Midbrain (tissue), 1 donor: ENCODE measurements around the gene PHACTR3.
A peak's percentile ranks its signal among the peaks of the same experiment; 100 is the strongest.

Experiments used
- DNase-seq: peaks from one replicate; lab custom pipeline; 2025; lab: John Stamatoyannopoulos, UW

The PHACTR3 gene

DNA sequence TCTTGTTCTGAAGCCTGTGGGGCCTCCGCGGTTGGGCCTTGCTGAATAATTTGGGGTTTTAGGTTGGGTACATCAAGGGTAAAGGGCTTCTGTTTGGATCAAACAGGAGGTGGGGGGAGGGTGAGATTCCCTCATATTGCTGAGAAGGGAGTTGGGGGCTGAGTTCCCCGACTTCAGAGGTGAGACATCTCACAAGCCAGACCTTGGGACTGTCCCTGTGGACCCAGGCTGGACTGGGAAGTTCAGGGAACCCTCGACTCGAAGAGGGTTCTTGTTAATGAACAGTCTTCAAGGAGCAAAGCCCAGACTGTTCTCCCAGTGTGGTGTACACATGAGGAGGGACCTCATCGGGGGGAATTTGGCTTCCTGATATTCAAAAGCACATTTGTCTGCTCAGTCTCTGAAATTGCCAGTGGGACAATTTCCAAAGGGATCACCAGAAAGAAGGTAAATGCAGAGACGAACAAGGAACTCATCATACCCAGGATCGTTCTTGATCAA lies 210.6 kb downstream of the PHACTR3 start:
- DNase-seq: no peak

DNA sequence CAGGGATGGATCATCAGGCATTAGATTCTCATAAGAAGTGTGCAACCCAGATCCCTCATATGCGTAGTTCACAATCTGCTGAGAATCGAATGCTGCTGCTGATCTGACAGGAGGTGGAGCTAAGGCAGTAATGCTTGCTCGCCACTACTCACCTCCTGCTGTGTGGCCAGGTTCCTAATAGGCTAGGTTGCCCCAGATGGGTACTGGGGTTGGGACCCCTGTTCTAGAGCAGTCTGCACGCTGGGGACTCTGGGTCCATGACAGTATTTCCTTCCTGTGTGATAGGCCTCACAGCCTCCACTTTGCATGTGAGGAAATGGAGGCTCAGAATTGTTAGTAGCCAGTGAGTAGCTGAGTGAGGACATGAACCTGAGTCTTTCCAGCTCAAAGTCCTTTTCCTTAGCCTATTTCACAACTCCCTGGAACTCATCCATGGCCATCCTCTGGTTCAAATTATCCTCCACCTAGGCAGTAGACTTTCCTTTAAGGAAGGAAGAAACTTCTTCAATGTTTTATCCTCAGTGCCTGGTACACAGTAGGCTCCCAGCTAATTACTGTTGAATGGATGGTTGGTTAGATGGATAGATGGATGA lies 211.9 kb downstream of the PHACTR3 start:
- no peak for DNase-seq

DNA sequence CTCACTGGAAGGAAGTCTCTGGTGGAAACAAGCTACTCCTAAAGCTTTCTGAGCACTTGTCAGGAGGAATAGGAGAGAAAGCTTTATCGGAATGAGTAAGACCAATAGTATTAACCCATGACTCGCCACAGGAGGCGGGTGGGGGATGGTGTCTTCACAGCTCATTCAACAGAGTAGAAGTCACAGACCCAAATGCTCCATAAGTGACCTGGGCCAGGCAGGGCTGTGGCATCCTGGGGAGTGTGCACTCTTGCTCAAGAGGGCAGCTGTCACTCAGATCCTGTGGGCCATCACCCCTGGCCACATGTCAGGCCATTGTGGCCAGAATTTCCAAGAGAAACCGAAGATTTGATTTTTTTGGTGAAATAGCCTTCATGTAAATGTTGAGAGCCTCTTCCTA lies 213.1 kb downstream of the PHACTR3 start:
- DNase-seq: no peak

DNA sequence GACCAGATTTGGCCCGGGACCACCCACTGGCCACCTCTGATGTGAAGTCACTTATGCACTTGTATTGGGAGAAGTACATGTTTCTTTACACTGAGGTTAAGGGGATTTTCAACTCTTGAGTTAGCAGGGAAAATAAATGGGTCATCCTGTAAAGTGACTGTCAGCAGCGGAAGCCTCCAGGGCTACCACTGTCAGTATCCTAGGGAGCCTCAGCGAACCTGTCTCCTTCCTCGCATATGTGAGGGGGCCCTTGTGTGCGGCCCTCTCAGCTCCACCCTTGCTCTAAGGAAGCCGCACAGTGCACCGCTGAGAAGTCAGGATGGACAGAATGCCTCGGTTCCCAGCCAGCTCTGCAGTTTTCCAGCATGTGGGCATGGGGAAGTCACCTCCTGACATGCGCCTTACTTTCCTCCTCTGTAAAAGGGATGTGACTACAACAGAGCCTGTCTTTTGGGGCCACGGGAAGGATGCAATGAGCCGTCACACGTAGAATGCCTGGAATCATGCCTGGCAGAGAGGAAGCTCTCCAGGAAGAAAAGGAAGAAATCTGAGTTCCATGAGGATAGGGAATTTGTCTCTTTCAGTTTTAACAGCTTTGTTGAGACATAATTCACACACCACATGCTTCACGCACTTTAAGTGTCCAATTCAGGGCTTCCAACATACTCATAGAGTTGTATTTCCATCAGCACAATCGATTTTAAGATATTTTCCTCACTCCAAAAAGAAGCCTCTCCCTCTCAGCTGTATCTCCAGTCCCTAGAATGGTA lies 213.7 kb downstream of the PHACTR3 start:
- no peak for DNase-seq

DNA sequence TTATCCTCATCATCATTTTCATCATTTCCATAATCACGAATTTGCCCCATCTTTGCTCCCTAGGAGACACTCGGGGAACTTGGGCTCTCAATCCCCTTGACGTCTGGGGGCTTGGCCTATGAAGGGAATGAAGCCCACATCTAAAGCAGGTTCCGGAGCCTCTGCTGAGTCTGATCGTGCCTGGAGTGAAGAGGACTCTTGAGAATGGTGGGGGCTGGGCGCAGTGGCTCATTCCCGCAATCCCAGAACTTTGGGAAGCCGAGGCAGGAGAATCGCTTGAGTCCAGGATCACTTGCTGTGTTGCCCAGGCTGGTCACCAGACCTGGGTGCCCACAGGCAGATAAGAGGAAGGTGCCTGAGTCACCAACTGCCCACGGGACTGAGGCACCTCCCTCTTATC lies 214.6 kb downstream of the PHACTR3 start:
- no peak for DNase-seq

DNA sequence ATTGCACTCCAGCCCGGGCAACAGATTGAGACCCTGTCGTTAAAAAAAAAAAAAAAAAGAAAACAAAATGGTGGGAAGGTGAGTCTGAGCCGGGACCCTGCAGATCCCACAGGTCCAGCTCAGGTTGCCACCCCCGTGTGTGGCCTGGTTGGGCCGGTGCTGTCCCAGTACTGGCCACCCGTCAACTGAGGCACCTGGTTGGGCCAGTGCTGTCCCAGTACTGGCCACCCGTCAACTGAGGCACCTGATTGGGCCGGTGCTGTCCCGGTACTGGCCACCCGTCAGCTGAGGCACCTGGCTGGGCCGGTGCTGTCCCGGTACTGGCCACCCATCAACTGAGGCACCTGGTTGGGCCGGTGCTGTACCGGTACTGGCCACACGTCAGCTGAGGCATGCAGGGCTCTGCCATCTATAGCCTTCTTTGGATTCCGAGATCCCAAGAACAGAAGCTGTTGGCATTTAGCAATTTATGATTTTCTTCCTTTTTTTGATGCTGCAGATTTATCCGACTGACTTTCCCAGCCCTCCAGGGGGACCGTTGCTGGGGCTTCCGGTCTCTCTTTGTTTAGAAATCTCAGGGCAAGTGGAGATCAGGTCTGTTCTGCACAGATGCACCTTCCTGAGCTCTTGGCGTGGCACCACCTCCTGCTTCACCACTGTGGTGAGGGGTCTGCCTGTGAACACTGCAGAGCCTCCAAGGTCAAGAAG lies 215.3 kb downstream of the PHACTR3 start:
- DNase-seq: no peak

DNA sequence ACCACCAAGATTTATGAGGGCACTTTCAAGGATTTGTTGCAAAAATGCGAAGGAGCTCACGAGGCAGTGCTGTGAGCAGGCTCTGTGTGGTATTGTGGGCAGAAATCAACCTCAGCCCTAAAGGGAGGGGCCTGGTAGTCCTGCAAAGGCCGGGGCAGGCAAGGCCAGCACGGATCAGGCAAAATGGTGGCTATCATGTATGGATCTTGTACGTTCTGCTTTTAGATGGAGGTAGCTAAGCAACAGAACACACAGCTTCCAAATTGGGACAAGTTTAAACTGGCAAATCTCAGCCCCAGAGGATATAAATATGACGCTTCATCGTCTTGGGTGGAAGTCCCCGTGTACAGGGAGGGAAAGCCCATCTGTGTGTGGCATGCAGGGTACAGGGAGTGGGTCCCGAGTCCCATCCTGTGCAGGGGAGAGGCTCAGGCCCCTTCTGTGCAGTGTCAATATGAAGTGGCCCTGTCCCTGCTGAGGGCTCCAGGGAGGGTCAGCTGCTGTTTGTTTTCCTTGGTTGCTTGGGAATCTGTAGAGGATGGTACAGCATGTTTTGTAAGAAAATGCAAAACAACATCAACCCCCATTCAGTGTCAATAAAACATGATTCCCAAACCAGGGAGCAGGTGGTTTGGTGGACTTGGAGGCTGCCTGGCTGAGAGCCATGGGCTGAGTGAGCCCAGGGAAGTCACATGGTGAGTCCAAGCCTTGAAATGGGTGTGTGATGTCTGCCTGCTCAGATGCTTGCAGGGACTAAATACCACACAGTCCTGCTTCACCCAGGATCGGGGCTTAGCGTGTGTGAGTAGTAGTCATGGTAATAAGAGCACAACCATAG lies 216.1 kb downstream of the PHACTR3 start:
- peak; percentile 86 for DNase-seq

DNA sequence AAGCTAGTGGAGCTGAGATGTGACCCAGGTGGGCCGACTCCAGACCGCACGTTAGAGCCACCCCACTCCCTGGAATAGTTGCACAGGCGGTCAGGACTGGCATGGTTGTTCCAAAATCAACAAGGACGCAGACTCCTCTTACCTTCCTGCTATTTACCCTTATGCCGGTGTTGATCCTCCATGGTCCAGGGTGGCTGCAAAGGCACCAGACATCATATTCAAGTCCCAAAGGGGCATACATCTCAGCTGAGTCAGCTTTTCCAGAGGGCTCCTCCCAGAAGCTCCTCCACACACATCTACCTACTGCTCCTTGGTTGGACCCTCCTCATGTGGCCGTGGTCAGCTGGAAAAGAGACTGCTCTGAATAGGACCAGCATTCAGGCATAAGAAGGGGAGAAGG lies 216.9 kb downstream of the PHACTR3 start:
- no peak for DNase-seq

DNA sequence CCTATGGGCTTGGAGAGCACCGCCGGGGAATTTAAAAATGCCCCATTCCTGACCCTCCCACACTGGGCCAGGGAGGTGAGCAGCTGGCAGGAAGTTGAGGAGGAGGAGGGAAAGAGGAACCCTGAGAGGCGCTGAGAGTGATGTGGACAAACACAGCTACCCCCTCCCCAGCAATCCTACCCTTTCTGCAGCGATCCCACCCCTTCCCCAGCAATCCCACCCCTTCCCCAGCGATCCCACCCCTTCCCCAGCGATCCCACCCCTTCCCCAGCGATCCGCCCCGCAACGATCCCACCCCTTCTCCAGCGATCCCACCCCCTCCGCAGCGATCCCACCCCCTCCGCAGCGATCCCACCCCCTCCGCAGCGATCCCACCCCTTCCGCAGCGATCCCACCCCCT lies 217.4 kb downstream of the PHACTR3 start:
- no peak for DNase-seq

DNA sequence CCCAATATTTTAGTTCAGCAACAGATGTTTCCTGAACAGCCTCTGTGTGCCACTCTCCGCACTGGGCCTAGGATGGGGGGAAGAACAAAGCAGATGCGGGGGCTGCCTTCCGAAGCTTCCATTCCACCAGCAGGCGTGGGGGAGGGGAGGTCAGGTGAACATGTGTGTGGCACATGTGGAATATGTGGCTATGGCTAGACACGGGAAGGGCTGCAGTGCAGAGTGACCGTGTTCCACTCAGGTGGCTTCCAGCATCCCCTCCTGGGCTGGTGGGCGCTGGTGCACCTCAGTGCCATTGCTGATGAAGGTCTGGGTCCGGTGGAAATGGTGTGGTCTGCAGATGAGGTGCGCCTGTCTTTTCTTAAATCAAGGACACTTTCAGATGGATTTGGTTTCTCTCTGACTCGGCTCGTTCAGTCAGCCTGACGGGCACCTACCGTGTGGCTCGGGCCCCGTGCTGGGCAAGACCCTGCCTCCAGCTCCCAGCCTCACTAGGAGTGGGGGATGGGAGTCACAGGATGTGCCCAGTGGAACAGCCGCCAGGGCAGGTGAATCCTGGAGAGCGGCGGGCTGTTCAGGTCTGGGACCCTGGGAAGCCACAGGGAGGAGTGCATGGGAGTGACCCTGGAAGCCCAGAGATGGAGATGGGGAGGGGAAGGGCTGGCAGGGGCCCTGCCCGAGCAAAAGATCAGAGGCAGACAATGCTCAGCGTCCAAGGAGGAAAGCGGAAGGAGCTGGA lies 218.1 kb downstream of the PHACTR3 start:
- no peak for DNase-seq

DNA sequence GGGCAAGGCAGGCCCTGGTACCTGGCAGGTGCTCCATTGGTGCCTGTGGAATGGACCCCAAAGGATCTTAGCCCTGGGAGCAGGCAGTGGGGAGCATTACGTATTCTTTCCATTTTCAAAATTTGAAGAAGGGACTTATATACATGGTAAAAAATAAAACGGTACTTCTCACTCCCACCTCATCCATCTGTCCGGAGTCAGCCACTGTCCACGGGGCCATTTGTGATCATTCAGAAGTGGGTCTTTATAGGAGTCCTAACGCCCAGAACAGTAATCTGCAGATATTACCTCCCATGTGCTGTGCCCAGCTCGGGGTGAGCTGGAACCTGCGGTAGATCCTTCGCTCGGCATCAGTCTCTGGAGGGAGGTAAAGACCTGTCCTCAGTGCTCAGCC lies 218.7 kb downstream of the PHACTR3 start:
- DNase-seq: no peak

DNA sequence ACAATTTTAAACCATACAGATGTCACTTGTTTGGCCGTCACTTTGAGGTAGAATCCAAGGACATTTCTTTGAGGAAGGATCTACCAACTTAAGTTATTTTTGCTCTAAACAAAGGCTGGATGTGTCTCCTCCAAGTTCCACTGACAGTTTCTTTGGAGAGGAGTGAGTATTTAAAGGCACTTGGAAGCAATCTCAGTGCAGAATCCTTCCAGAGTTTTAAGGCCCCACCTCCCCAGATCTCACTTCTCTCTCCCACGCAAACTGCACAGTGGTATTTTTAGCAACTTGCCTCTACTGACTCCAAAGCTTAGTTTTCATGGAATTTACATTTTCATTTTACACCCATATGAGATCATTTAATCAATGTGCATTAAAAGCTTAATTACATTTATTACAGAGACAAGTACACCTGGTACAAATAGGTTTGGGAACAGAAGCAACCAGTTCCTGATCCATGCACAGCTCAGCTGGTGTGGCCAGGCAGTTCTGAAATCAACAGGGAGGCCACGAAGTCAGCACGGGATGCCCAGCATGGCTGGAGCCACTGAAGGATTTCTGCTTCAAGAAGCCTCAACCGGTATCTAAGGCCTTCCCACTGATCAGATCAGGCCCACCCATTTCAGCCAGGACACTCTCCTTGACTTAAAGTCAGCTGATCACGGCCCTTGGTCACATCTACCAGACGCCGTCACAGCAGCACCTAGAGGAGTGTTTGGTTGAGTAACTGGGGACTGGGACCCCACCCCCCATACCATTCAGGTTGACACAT lies 219.3 kb downstream of the PHACTR3 start:
- peak; percentile 34 for DNase-seq

DNA sequence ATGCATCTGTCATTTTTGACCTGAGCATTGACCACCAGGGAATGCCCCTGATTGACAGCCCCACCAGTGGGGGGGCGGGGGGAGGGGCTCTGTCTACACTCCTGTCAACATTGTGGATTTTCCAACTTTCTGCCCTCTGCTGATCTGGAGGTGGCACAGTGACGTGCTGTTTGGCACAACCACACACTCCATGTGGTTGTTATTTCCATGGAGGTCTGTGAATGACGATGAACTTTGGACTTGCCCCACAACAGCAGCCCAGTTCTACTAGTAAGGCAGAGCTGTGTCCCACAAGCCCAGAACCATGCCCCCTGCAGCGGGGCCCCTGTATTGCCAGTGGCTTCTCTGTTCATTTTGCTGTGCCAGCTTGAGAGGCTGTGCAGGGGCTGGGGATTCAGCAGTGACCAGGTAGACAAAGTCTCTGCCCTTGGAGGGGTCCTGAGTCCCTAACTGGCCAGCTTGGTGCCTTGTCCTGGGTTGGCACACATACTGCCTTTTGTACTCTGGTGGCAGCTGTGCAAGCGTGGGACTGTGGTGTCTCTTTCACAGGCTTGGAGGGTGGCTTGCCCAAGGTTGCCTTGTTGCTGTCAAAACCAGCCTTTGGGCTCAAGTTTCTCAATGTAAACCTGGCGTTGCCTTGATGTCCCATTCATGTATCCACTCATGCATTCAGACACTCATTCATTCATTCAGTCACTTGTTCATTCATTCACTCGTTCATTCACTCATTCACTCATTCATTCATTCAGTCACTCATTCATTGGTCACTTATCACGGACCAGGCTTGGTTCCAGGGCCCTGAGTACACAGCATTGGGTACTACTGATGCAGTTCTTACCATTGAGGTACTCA lies 220.6 kb downstream of the PHACTR3 start:
- DNase-seq: no peak

DNA sequence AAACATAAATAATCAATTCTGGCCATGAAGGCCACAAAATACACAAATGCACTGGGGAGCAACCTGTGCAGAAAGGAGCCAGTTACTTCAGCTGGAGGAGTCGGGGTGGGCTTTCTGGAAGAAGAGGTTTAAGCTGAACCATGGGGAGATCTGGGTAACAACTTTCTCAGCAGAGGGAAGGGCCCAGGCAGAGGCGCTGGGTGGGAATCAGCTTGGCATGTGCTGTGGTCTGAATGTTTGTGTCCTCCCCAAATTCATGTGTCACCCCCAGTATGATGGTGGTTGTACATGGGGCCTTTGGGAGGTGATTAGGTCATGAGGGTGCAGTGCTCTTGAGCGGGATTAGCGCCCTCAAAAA lies 221.2 kb downstream of the PHACTR3 start:
- DNase-seq: no peak

DNA sequence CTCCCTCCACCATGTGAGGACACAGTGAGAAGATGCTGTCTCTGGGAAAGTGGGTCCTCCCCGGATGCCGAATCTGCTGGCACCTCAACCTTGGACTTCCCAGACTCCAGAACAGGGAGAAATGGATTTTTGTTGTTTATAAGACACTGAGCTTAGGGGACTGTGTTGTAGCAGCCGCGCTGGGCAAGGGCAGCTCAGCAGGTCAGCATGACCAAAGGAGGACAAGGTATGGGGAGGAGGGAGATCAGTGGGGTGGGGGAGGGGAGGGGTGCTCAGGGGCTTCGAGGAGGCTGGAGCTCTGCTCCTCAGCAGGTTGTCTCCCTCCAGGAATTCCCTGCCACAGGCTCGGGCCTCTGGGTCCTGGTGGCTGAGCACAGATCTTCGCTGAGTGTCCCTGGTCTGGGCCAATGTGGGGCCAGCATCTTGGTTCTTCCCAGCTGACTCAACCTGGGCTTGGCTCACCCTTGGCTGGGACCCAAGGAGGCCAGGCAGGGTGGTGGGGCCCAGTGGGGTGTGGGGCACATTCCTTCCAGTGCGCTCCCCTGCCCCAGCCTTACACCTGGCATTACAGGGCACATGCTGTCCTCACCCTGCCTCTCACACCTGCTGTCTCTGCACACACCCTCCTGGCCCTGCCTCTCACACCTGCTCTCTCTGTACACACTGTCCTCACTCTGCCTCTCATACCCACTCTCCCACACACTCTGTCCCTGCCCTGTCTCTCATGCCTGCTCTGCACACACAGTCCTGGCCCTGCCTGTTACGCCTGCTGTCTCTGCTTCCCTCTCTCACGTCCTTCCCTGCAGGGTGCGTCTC lies 221.8 kb downstream of the PHACTR3 start:
- no peak for DNase-seq

DNA sequence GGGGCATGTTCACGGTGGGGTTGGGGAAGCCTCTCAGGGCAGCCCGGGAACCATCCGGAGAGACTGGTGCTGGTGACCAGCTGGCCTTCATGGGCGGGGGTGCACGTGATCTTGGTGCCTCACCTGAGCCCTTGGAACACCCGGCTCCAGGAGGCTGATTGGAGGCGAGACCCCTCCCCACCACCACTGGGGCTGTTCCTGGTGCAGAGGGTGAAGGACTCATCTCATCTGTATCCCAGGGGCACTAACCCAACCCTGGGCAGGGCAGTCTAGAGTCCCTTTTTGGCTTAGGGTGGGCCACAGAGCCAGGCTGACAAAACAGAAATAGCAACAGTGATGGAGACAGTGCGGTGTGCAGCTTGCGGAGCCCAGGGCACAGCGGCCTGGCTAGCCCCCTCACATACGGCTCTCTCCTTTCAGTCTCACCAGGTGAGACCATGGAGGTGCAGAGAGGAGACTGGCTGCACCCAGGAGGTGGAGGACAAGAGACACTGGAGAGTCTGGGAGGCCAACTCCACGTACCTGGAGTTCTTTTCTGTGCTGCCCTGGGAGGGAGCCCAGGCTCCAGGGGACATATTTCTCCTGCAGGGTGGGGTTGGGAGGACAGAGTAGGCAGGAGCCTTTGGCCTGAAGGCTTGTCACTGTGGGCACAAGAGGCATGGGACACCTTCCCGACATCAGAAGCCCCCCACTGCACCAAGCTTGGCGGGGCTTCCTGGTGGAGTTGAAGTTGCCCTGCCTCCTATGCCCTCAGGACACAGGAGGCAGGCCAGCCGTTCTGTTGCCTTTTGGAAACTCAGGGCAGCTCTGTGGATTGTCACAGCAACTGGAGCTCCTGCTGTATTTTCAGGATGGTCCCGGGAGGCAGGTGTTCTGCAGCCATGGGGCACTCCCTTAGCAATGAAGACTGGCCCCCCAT lies 223.1 kb downstream of the PHACTR3 start:
- no peak for DNase-seq

DNA sequence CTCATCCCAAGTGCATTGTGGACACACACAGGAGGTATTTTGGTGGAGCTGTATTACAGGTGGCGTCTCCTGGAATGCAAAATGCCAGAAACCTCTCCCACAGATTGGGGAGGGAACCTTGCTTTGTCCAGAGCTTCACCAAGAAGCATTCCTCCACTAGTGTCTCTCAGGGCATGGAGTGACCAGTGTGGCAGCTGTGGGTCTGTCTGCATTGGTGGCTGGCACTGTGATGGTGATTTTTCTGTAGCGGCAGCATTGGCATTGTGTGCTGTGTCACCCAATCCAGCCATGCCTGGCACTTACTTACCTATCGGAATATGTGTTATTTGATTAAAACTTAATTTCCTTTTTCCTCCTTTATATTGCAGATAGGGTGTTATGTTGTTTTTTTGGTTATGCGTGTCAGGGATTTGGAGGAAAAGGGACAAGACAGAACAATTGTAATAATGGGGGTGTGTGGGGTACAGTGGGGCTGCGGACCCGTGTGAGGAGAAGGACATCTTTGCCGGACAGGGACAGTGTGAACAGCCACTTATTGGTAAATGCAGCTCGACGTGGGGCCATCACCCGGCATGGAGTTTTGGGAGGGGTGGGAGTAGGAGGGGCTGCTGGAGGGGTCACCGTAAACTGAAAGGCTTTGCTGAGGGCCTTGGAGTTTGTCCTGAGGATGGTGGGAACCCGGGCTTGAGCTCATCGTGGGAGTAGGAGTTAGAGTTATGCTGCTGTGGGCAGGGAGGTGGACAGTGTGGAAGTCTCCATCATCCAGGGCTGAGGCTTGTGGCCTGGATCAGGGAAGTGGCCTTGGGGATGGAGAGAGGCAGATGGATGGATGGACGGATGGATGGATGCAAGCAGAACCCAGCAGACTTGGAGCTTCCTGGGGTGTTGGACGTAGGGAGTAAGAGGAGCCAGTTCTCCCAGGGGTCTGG lies 224.0 kb downstream of the PHACTR3 start:
- DNase-seq: no peak
